B cell (primary cell): ENCODE results near the gene SHB. TPM values are rescaled to one million over a fixed set of nuclear protein-coding genes. Genes with fewer than 3 reads are reported as not detected.

Source experiments
- ATAC-seq: fragments of 200-7000 bp; cut with Tn5 transposase; one replicate; pipeline ENCODE4 v1.10.0; 2021; ENCODE audit warnings: low read depth, mild to moderate bottlenecking, moderate number of reproducible peaks, moderate library complexity
- CTCF ChIA-PET: fragments of 350-600 bp; sonication (Branson Sonifier 250); formaldehyde crosslinking; loops from one replicate; lab custom pipeline; 2021; ENCODE audit warnings: antibody characterized with exemption, inconsistent platforms; lab: Charles Lee
- POLR2A ChIA-PET: fragments of 350-600 bp; sonication (Branson Sonifier 250); formaldehyde crosslinking; loops from one replicate; lab custom pipeline; 2021; ENCODE audit warnings: antibody characterized with exemption; lab: Charles Lee
- DNase-seq: peaks from one replicate; pipeline ENCODE4 v3.0.0; 2013
- H2AFZ ChIP-seq: 2 replicates; pipeline ENCODE4 v1.6.1; 2012; ENCODE audit warnings: mild to moderate bottlenecking, low read depth, low read length; ENCODE audit not compliant: insufficient read depth, poor library complexity, severe bottlenecking
- H3K27ac ChIP-seq, 2 donors: 1 replicate in 1 of 2; 2 replicates in 1 of 2; pipeline ENCODE4 v1.5.1; 2012 to 2013; ENCODE audit warnings: low read length in 2 of 2, mild to moderate bottlenecking in 2 of 2, moderate library complexity in 1 of 2
- H3K27me3 ChIP-seq, 4 experiments: fragments of 200-600 bp in 1 of 4; sonication (generic) in 1 of 4; replicated peaks in 1 of 4; 1 replicate in 2 of 4; 2 replicates in 2 of 4; pipeline versions ENCODE4 v1.6.1 to v1.7.0; 2013 to 2016; ENCODE audit warnings: low read length in 3 of 4, mild to moderate bottlenecking in 2 of 4, mixed read lengths in 1 of 4, moderate library complexity in 1 of 4; ENCODE audit not compliant: insufficient read depth in 4 of 4, control insufficient read depth in 3 of 4; ENCODE audit errors: control extremely low read depth in 1 of 4
- H3K36me3 ChIP-seq, 2 experiments: replicated peaks in 1 of 2; 1 replicate in 1 of 2; 2 replicates in 1 of 2; pipeline versions ENCODE4 v1.6.1 to v1.7.1; 2013; ENCODE audit warnings: low read length in 1 of 2; ENCODE audit not compliant: insufficient read depth in 2 of 2, control insufficient read depth in 1 of 2; ENCODE audit errors: control extremely low read depth in 1 of 2, extremely low read depth in 1 of 2
- H3K4me1 ChIP-seq, 2 donors: fragments of 200-600 bp in 1 of 2; sonication (generic) in 1 of 2; 1 replicate in 1 of 2; 2 replicates in 1 of 2; pipeline versions ENCODE4 v1.5.1 to v1.6.1; 2013 to 2017; ENCODE audit warnings: low read length in 2 of 2; ENCODE audit not compliant: control insufficient read depth in 2 of 2, insufficient read depth in 2 of 2
- H3K4me2 ChIP-seq: replicated peaks from 2 replicates; pipeline ENCODE3; 2012; ENCODE audit warnings: mild to moderate bottlenecking, low read depth, low read length; ENCODE audit not compliant: poor library complexity, severe bottlenecking
- H3K4me3 ChIP-seq, 5 experiments: fragments of 200-600 bp in 1 of 5; sonication (generic) in 1 of 5; 1 replicate in 3 of 5; 2 replicates in 2 of 5; pipeline versions ENCODE4 v1.5.1 to v1.7.0; 2011 to 2016; ENCODE audit warnings: low read length in 4 of 5, mild to moderate bottlenecking in 4 of 5, low read depth in 2 of 5, control low read depth in 1 of 5, moderate library complexity in 1 of 5; ENCODE audit not compliant: insufficient read depth in 1 of 5; ENCODE audit errors: control extremely low read depth in 1 of 5, extremely low read depth in 1 of 5
- H3K79me2 ChIP-seq: fragments of 200-600 bp; sonication (generic); one replicate; pipeline ENCODE4 v1.6.0; 2016; ENCODE audit warnings: low read length; ENCODE audit not compliant: control insufficient read depth, insufficient read depth
- H3K9ac ChIP-seq: fragments of 200-600 bp; sonication (generic); 2 replicates; pipeline ENCODE4 v1.6.1; 2017; ENCODE audit warnings: mild to moderate bottlenecking, low read length, moderate library complexity
- H3K9me3 ChIP-seq, 3 donors: one replicate each; pipeline versions ENCODE4 v1.6.1 to v1.7.1; 2013; ENCODE audit warnings: low read length in 2 of 3; ENCODE audit not compliant: control insufficient read depth in 2 of 3, insufficient read depth in 1 of 3; ENCODE audit errors: control extremely low read depth in 1 of 3
- H4K20me1 ChIP-seq: 2 replicates; pipeline ENCODE4 v1.6.0; 2012; ENCODE audit warnings: mild to moderate bottlenecking, low read length; ENCODE audit not compliant: insufficient read depth, control insufficient read depth, poor library complexity, severe bottlenecking
- H3K27ac Mint-ChIP-seq: one replicate; pipeline ENCODE4 v1.8.0; 2021; ENCODE audit warnings: mixed read lengths
- H3K27me3 Mint-ChIP-seq: one replicate; pipeline ENCODE4 v1.8.0; 2021; ENCODE audit warnings: mixed read lengths
- H3K4me1 Mint-ChIP-seq: one replicate; pipeline ENCODE4 v1.8.0; 2021; ENCODE audit warnings: mixed read lengths
- H3K4me3 Mint-ChIP-seq: one replicate; pipeline ENCODE4 v1.8.0; 2021; ENCODE audit warnings: mixed read lengths
- H3K9me3 Mint-ChIP-seq: one replicate; pipeline ENCODE4 v1.8.0; 2022; ENCODE audit warnings: mixed read lengths; ENCODE audit not compliant: insufficient read depth
- CTCF ChIP-seq: fragments of 200-600 bp; IDR thresholded peaks from one replicate; pipeline ENCODE4 v1.8.0; 2022; ENCODE audit warnings: antibody characterized with exemption, mild to moderate bottlenecking
- EZH2 ChIP-seq: IDR thresholded peaks from 2 replicates; pipeline ENCODE4 v1.6.1; 2012; ENCODE audit warnings: borderline replicate concordance, low read depth, mild to moderate bottlenecking, moderate library complexity, low read length; ENCODE audit not compliant: insufficient read depth, poor library complexity, severe bottlenecking
- WGBS: methylation state at CpG from one replicate; pipeline ENCODE4 v1.1.5; 2013; ENCODE audit warnings: missing lambda C conversion rate; ENCODE audit not compliant: insufficient coverage; 5-methylcytosine and 5-hydroxymethylcytosine counted together
- intact Hi-C: fragments of 100-400 bp; cut with micrococcal nuclease; formaldehyde crosslinking; loops from one replicate; pipeline ENCODE4 v1.10.0; 2022
- polyA plus RNA-seq: library from polyadenylated mRNA; depleted of rRNA; stranded (reverse); fragments of >200 nt; gene quantifications from 2 replicates; pipeline ENCODE4 v1.2.3, GENCODE V29; 2012
- total RNA-seq, 2 donors: library from RNA; stranded (reverse); fragments of 120-200 nt in 1 of 2; gene quantifications; 1 replicate in 1 of 2; 2 replicates in 1 of 2; pipeline versions ENCODE4 v1.2.3 to v1.2.4, GENCODE V29; 2013 to 2022

The SHB gene
- total and polyA plus RNA-seq, 2 donors (not counting 1 experiment from before 2014, with no cell fraction given) = 0.06 to 1.9 TPM

DNA sequence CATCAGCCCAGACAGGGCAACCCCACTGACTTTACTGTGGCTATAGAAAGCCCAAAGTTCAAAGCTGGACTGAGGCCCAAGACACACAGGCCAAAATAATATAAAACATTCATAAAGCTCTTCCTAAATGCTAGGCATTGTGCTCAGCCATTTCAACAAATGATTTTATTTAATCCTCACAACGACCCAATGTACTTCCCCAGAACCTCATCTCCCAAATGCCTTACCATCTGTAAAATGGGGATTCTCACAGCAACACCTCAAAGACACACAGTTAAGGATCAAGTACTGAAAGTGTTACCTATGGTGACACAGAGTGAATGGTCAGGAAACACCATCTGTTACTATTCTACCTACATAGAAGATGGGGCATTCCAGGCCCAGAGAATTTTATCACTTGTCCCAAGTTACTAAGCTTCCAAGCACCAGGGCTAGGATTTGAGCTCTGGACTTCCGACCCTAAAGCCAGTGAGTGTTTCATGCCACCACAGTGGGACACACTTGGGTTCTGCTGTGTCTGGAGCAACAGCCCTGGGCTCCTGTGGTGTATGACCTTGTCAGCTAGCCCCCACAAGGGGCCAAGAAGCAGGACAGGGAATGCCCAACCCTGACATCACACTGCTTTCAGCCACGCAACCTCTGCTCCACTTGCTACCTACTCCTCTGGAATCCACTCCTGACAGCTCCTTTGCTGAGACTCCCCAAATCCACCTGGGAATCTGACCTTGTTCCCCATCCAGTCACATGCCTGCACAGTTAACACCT, 15.1 kb downstream of the SHB start:
- no peak for ATAC-seq
- H3K79me2 ChIP-seq = no peaks in the 10 kb centered on the region

More for the DNA sequence above, 15.1 kb downstream of the SHB start:
- ChIA-PET POLR2A (no interaction called here), CTCF (interaction anchor here (0.8 kb wide), 1 partner anchor 34 kb away, joined by 3 read pairs; no protein-coding TSS in a partner anchor)
- H3K9me3 ChIP-seq = no peaks in the 10 kb centered on the region
- H3K4me2 ChIP-seq = no peak overlapping the region
- no peaks in the 10 kb centered on the region for H3K36me3 ChIP-seq
- H4K20me1 ChIP-seq = no peaks in the 10 kb centered on the region
- H3K9ac ChIP-seq = no peak overlapping the region
- Mint-ChIP-seq H3K4me3 (no peak overlapping the region), H3K9me3 (no peaks in the 10 kb centered on the region), H3K27me3 (peaks cover 27% of the 10 kb centered on the region), H3K27ac (no peak overlapping the region), H3K4me1 (peaks cover 17% of the 10 kb centered on the region)
- H3K4me1 ChIP-seq = peaks cover 5 to 11% of the 10 kb centered on the region in 2 donors
- no peak overlapping the region for H3K27ac ChIP-seq
- no peak overlapping the region for H2AFZ ChIP-seq
- TF ChIP-seq EZH2 (no peak), CTCF (no peak)
- WGBS = 96% methylated on average over 2 of the region's 3 CpGs
- H3K27me3 ChIP-seq = peaks cover 0 to 3% (median 0%) of the 10 kb centered on the region in 4 experiments
- no peak overlapping the region for H3K4me3 ChIP-seq
- no peak for DNase-seq
- intact Hi-C loops = no loop called here
